ENCODE results near the gene BAK1.
"Not testable (repeated sequence)": the region's sequence is repeated elsewhere in the genome, so short reads cannot be mapped to it uniquely, and the experiment has no call there.

The BAK1 gene

GRCh38 chr6:33558801-33559200, 21.3 kb downstream of the BAK1 start:
- Histone ChIP-seq H3K27me3 (ENCODE audit: control insufficient read depth, insufficient read depth, low read length) (no peaks in the 10 kb centered on the region), H3K4me1 (ENCODE audit: control insufficient read depth, insufficient read depth, low read length) (no peaks in the 10 kb centered on the region), H3K9me3 (ENCODE audit: control insufficient read depth, insufficient read depth, low read length) (no peaks in the 10 kb centered on the region), H3K36me3 (ENCODE audit: control insufficient read depth, insufficient read depth, low read length) (no peaks in the 10 kb centered on the region), H3K9ac (ENCODE audit: low read depth, low read length) (no peak overlapping the region), H3K4me3 (ENCODE audit: low read depth, low read length) (no peak overlapping the region)

GRCh38 chr6:33557376-33557775, 22.7 kb downstream of the BAK1 start:
- H3K36me3 ChIP-seq (ENCODE audit: control insufficient read depth, insufficient read depth, low read length), result no peaks in the 10 kb centered on the region
- no peaks in the 10 kb centered on the region for H3K27me3 ChIP-seq (ENCODE audit: control insufficient read depth, insufficient read depth, low read length)
- H3K9ac ChIP-seq (ENCODE audit: low read depth, low read length), result no peak overlapping the region
- H3K4me3 ChIP-seq (ENCODE audit: low read depth, low read length), result no peak overlapping the region
- no peaks in the 10 kb centered on the region for H3K9me3 ChIP-seq (ENCODE audit: control insufficient read depth, insufficient read depth, low read length)
- no peaks in the 10 kb centered on the region for H3K4me1 ChIP-seq (ENCODE audit: control insufficient read depth, insufficient read depth, low read length)

DNA sequence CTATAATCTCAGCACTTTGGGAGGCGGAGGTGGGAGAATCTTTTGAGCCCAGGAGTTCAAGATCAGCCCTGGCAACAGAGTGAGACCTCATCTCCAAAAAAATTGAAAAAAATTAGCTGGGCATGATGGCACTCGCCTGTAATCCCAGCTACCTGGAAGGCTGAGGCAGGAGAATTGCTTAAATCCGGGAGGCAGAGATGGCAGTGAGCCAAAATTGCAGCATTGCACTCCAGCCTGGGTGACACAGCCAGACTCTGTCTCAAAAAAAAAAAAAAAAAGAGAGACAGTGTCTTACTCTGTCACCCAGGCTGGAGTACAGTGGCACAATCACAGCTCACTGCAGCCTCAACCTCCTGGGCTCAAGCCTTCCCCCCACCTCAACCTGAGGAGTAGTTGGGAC, 27.2 kb downstream of the BAK1 start:
- not testable (repeated sequence) for H3K36me3 ChIP-seq (ENCODE audit: control insufficient read depth, insufficient read depth, low read length); H3K4me3 ChIP-seq (ENCODE audit: low read depth, low read length); H3K9me3 ChIP-seq (ENCODE audit: control insufficient read depth, insufficient read depth, low read length); H3K27me3 ChIP-seq (ENCODE audit: control insufficient read depth, insufficient read depth, low read length); H3K4me1 ChIP-seq (ENCODE audit: control insufficient read depth, insufficient read depth, low read length); H3K9ac ChIP-seq (ENCODE audit: low read depth, low read length)

DNA sequence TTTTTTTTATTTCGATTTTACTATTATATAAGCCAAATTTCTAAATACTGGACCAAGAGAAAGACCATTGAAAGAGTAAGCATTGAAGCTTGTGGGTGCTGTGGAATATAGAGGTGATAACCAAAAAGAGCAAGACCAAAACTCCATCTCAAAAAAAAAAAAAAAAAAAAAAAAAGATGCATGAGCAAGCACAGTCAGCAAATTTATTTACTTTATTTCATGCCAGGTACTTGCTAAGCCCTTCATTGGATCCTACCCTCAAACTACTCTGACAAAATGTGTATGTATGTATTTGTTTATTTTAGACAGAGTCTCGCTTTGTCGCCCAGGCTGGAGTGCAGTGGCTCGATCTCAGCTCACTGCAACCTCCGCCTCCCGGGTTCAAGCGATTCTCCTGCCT, 27.8 kb downstream of the BAK1 start:
- Histone ChIP-seq H3K4me1 (ENCODE audit: control insufficient read depth, insufficient read depth, low read length) (no peaks in the 10 kb centered on the region), H3K36me3 (ENCODE audit: control insufficient read depth, insufficient read depth, low read length) (no peaks in the 10 kb centered on the region), H3K9ac (ENCODE audit: low read depth, low read length) (no peak overlapping the region)

GRCh38 chr6:33551538-33551937, 28.5 kb downstream of the BAK1 start:
- H3K4me3 ChIP-seq (ENCODE audit: low read depth, low read length), result no peak overlapping the region
- no peaks in the 10 kb centered on the region for H3K27me3 ChIP-seq (ENCODE audit: control insufficient read depth, insufficient read depth, low read length)
- no peak overlapping the region for H3K9ac ChIP-seq (ENCODE audit: low read depth, low read length)
- H3K9me3 ChIP-seq (ENCODE audit: control insufficient read depth, insufficient read depth, low read length), result no peaks in the 10 kb centered on the region
- no peaks in the 10 kb centered on the region for H3K4me1 ChIP-seq (ENCODE audit: control insufficient read depth, insufficient read depth, low read length)
- no peaks in the 10 kb centered on the region for H3K36me3 ChIP-seq (ENCODE audit: control insufficient read depth, insufficient read depth, low read length)

More for the DNA sequence above, 27.8 kb downstream of the BAK1 start:
- H3K4me3 ChIP-seq (ENCODE audit: low read depth, low read length), result no peak overlapping the region
- H3K9me3 ChIP-seq (ENCODE audit: control insufficient read depth, insufficient read depth, low read length), result no peaks in the 10 kb centered on the region
- no peaks in the 10 kb centered on the region for H3K27me3 ChIP-seq (ENCODE audit: control insufficient read depth, insufficient read depth, low read length)

- Histone ChIP-seq H3K4me1 (ENCODE audit: control insufficient read depth, insufficient read depth, low read length) (no peaks in the 10 kb centered on the region), H3K4me3 (ENCODE audit: low read depth, low read length) (no peak overlapping the region), H3K36me3 (ENCODE audit: control insufficient read depth, insufficient read depth, low read length) (no peaks in the 10 kb centered on the region), H3K9me3 (ENCODE audit: control insufficient read depth, insufficient read depth, low read length) (no peaks in the 10 kb centered on the region), H3K27me3 (ENCODE audit: control insufficient read depth, insufficient read depth, low read length) (no peaks in the 10 kb centered on the region), H3K9ac (ENCODE audit: low read depth, low read length) (no peak overlapping the region)
Observed at GRCh38 chr6:33549896-33550295, 30.2 kb downstream of the BAK1 start.

GRCh38 chr6:33549196-33549595, 30.9 kb downstream of the BAK1 start:
- no peaks in the 10 kb centered on the region for H3K4me1 ChIP-seq (ENCODE audit: control insufficient read depth, insufficient read depth, low read length)
- H3K9me3 ChIP-seq (ENCODE audit: control insufficient read depth, insufficient read depth, low read length), result no peaks in the 10 kb centered on the region
- H3K9ac ChIP-seq (ENCODE audit: low read depth, low read length), result no peak overlapping the region
- no peaks in the 10 kb centered on the region for H3K27me3 ChIP-seq (ENCODE audit: control insufficient read depth, insufficient read depth, low read length)
- no peaks in the 10 kb centered on the region for H3K36me3 ChIP-seq (ENCODE audit: control insufficient read depth, insufficient read depth, low read length)
- H3K4me3 ChIP-seq (ENCODE audit: low read depth, low read length), result no peak overlapping the region

GRCh38 chr6:33547499-33547898, 32.6 kb downstream of the BAK1 start:
- Histone ChIP-seq H3K9me3 (ENCODE audit: control insufficient read depth, insufficient read depth, low read length) (no peaks in the 10 kb centered on the region), H3K4me3 (ENCODE audit: low read depth, low read length) (no peak overlapping the region), H3K4me1 (ENCODE audit: control insufficient read depth, insufficient read depth, low read length) (no peaks in the 10 kb centered on the region), H3K9ac (ENCODE audit: low read depth, low read length) (no peak overlapping the region), H3K36me3 (ENCODE audit: control insufficient read depth, insufficient read depth, low read length) (no peaks in the 10 kb centered on the region), H3K27me3 (ENCODE audit: control insufficient read depth, insufficient read depth, low read length) (no peaks in the 10 kb centered on the region)

- H3K36me3 ChIP-seq (ENCODE audit: control insufficient read depth, insufficient read depth, low read length), result no peaks in the 10 kb centered on the region
Observed at GRCh38 chr6:33546766-33547165, 33.3 kb downstream of the BAK1 start.

GRCh38 chr6:33545292-33545691, 34.8 kb downstream of the BAK1 start:
- H3K4me1 ChIP-seq (ENCODE audit: control insufficient read depth, insufficient read depth, low read length); H3K36me3 ChIP-seq (ENCODE audit: control insufficient read depth, insufficient read depth, low read length); H3K27me3 ChIP-seq (ENCODE audit: control insufficient read depth, insufficient read depth, low read length): not testable (repeated sequence)

More at GRCh38 chr6:33546766-33547165, 33.3 kb downstream of the BAK1 start:
- H3K4me1 ChIP-seq (ENCODE audit: control insufficient read depth, insufficient read depth, low read length), result no peaks in the 10 kb centered on the region
- no peak overlapping the region for H3K4me3 ChIP-seq (ENCODE audit: low read depth, low read length)
- no peaks in the 10 kb centered on the region for H3K9me3 ChIP-seq (ENCODE audit: control insufficient read depth, insufficient read depth, low read length)
- no peak overlapping the region for H3K9ac ChIP-seq (ENCODE audit: low read depth, low read length)
- H3K27me3 ChIP-seq (ENCODE audit: control insufficient read depth, insufficient read depth, low read length), result no peaks in the 10 kb centered on the region

GRCh38 chr6:33543116-33543515, 37.0 kb downstream of the BAK1 start:
- Histone ChIP-seq H3K9me3 (ENCODE audit: control insufficient read depth, insufficient read depth, low read length) (no peaks in the 10 kb centered on the region), H3K9ac (ENCODE audit: low read depth, low read length) (no peak overlapping the region), H3K4me3 (ENCODE audit: low read depth, low read length) (no peak overlapping the region), H3K36me3 (ENCODE audit: control insufficient read depth, insufficient read depth, low read length) (no peaks in the 10 kb centered on the region), H3K4me1 (ENCODE audit: control insufficient read depth, insufficient read depth, low read length) (no peaks in the 10 kb centered on the region), H3K27me3 (ENCODE audit: control insufficient read depth, insufficient read depth, low read length) (no peaks in the 10 kb centered on the region)

More at GRCh38 chr6:33545292-33545691, 34.8 kb downstream of the BAK1 start:
- H3K9ac ChIP-seq (ENCODE audit: low read depth, low read length); H3K9me3 ChIP-seq (ENCODE audit: control insufficient read depth, insufficient read depth, low read length); H3K4me3 ChIP-seq (ENCODE audit: low read depth, low read length): not testable (repeated sequence)

DNA sequence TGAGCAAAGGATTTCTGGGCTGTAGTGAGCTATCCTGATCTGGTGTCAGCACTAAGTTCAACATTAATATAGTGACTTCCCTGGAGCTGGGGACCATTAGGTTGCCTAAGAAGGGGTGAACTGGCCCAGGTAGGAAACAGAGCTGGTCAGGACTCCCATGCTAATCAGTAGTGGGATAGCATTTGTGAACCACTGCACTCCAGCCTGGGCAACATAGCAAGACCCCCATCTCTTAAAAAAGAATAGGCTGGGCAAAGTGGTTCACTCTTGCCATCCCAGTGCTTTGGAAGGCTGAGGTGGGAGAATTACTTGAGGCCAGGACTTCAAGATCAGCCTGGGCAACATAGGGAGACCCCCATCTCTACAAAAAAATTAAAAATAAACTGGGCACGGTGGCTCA, 39.3 kb downstream of the BAK1 start:
- no peaks in the 10 kb centered on the region for H3K9me3 ChIP-seq (ENCODE audit: control insufficient read depth, insufficient read depth, low read length)
- H3K4me3 ChIP-seq (ENCODE audit: low read depth, low read length), result no peak overlapping the region
- no peaks in the 10 kb centered on the region for H3K4me1 ChIP-seq (ENCODE audit: control insufficient read depth, insufficient read depth, low read length)
- H3K36me3 ChIP-seq (ENCODE audit: control insufficient read depth, insufficient read depth, low read length), result no peaks in the 10 kb centered on the region
- no peaks in the 10 kb centered on the region for H3K27me3 ChIP-seq (ENCODE audit: control insufficient read depth, insufficient read depth, low read length)
- H3K9ac ChIP-seq (ENCODE audit: low read depth, low read length), result no peak overlapping the region

GRCh38 chr6:33534702-33535101, 45.4 kb downstream of the BAK1 start:
- H3K9ac ChIP-seq (ENCODE audit: low read depth, low read length), result no peak overlapping the region
- no peaks in the 10 kb centered on the region for H3K9me3 ChIP-seq (ENCODE audit: control insufficient read depth, insufficient read depth, low read length)
- H3K4me1 ChIP-seq (ENCODE audit: control insufficient read depth, insufficient read depth, low read length), result no peaks in the 10 kb centered on the region
- H3K27me3 ChIP-seq (ENCODE audit: control insufficient read depth, insufficient read depth, low read length), result no peaks in the 10 kb centered on the region
- no peak overlapping the region for H3K4me3 ChIP-seq (ENCODE audit: low read depth, low read length)
- no peaks in the 10 kb centered on the region for H3K36me3 ChIP-seq (ENCODE audit: control insufficient read depth, insufficient read depth, low read length)
